Regular cardiac myocyte (primary cell): ENCODE data around the gene KLF4. TPM values are rescaled to one million over a fixed set of nuclear protein-coding genes. Genes with fewer than 3 reads are reported as not detected.

Experiments used
- total RNA-seq: library from RNA; depleted of rRNA; stranded (reverse); fragments of >200 nt; gene quantifications from 2 replicates; pipeline ENCODE4 v1.2.3, GENCODE V29; 2014

Gene KLF4
- total RNA-seq = 6.9 and 7.9 TPM in 2 replicates

DNA sequence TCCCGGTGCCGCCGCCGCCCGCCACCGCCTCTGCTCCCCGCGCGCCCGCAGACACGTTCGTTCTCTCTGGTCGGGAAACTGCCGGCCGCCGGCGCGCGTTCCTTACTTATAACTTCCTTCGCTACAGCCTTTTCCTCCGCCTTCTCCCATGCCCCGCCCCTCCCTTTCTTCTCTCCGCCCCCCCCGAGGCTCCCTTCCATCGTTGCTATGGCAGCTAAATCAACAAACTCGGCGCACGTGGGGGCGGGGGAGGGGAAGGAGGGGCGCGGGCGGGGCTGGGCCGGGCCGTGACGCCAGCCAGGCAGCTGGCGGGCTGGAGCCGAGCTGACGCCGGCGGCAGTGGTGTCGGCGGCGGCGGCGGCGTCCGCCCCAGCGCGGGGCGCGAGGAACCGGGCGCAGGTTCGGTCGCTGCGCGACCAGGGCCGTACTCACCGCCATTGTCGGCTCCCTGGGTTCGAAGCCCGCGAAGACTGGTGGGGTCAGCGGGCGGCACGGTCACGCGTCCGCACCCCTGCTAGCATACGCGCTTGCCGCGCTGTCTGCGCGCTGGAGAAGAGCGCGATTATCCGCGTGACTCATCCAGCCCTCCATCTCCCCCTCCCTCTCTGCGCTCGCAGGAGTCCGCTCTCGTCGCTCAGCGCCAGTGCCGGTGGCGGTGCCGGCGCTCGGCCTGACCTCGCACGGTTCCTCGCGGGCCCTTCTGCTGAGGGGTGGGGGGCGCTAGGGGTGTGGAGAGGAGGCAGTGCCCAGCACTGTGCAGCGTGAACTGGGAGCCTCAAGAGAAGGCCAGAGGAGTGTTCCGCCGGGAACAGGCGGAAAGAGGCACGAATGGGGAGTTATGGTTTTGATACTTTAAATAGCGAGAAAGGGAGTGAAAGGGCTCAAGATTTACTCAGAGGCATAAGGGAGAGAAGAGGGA lies at the start of gene KLF4:
Gene KLF4, minus strand, starts transcription at position 83 of the 919 bp plus-strand sequence. CDS start 597 bp downstream, outside the sequence.

Other genes with a start within 250 kb of the KLF4 start
- 116 and 120 TPM in 2 replicates for gene RAD23B, start 206.5 kb downstream of the KLF4 start, total RNA-seq